Measurements from ENCODE around the gene CFL1. TPM values are rescaled to one million over a fixed set of nuclear protein-coding genes. Genes with fewer than 3 reads are reported as not detected.
A peak's percentile ranks its signal among the peaks of the same experiment; 100 is the strongest.

Gene CFL1
- total RNA-seq, 4 donors from 2014 or later: 485 to 798 (median 586) TPM

GRCh38 chr11:65899356-65900124 is 41.6 kb upstream of the CFL1 start:
- ATAC-seq (ENCODE audit: low FRiP score) (peak; percentile 44), DNase-seq (ENCODE audit: low spot score) (no peak)
- TF ChIP-seq CTCF (IDR thresholded peaks at IDR 0.05): no peak

- ATAC-seq (ENCODE audit: low FRiP score) (no peak), DNase-seq (ENCODE audit: low spot score) (no peak)
- TF ChIP-seq CTCF (IDR thresholded peaks at IDR 0.05): no peak
Measured at GRCh38 chr11:65898656-65899355, 40.8 kb upstream of the CFL1 start.

- no peak for ATAC-seq (ENCODE audit: low FRiP score)
- no peak for DNase-seq (ENCODE audit: low spot score)
- no peak for TF ChIP-seq CTCF (IDR thresholded peaks at IDR 0.05)
Measured at GRCh38 chr11:65897020-65897471, 39.1 kb upstream of the CFL1 start.

- ATAC-seq (ENCODE audit: low FRiP score): no peak
- DNase-seq (ENCODE audit: low spot score): no peak
- no peak for TF ChIP-seq CTCF (IDR thresholded peaks at IDR 0.05)
Measured at GRCh38 chr11:65896034-65896999, 38.3 kb upstream of the CFL1 start.

- DNase-seq (ENCODE audit: low spot score) (no peak), ATAC-seq (ENCODE audit: low FRiP score) (no peak)
- TF ChIP-seq CTCF (IDR thresholded peaks at IDR 0.05): no peak
Measured at GRCh38 chr11:65895482-65895981, 37.6 kb upstream of the CFL1 start.

- no peak for ATAC-seq (ENCODE audit: low FRiP score)
- DNase-seq (ENCODE audit: low spot score): no peak
- TF ChIP-seq CTCF (IDR thresholded peaks at IDR 0.05): no peak
Measured at GRCh38 chr11:65894034-65894591, 36.1 kb upstream of the CFL1 start.

Measured in omental fat pad (tissue), 4 donors.